ENCODE data around the gene CAMTA2. TPM values are rescaled to one million over a fixed set of nuclear protein-coding genes. Genes with fewer than 3 reads are reported as not detected.
A peak's percentile ranks its signal among the peaks of the same experiment; 100 is the strongest.

Gene CAMTA2
- total and polyA plus RNA-seq, 4 donors = 7.8 to 17.6 (median 12.0) TPM

GRCh38 chr17:4945944-4946280 lies 41.6 kb downstream of the CAMTA2 start:
- DNase-seq (ENCODE audit: low spot score) = no peak
- WGBS = 27% methylated on average over 4 of the region's 4 CpGs
- Histone ChIP-seq H3K27ac (ENCODE audit: low read depth in 1 of 2, low read length in 2 of 2) (peak overlapping the region; percentile 65 to 96), H3K9ac (ENCODE audit: low read depth in 1 of 2, low read length in 2 of 2) (no peak overlapping the region), H3K4me3 (ENCODE audit: low read depth in 1 of 3, low read length in 3 of 3) (peak overlapping the region; percentile 71 to 96 (median 91)), H3K36me3 (ENCODE audit: control insufficient read depth in 4 of 4, insufficient read depth in 3 of 4, low read depth in 1 of 4, low read length in 3 of 4) (peaks cover 6 to 26% (median 12%) of the 10 kb centered on the region in 4 donors), H3K27me3 (ENCODE audit: control insufficient read depth in 4 of 4, insufficient read depth in 4 of 4, low read length in 3 of 4) (no peaks in the 10 kb centered on the region), H3K4me1 (ENCODE audit: control insufficient read depth in 4 of 4, insufficient read depth in 4 of 4, low read length in 3 of 4) (peaks cover 5 to 60% (median 46%) of the 10 kb centered on the region in 4 donors), H3K9me3 (ENCODE audit: control insufficient read depth in 4 of 4, low read length in 3 of 4) (no peaks in the 10 kb centered on the region)
- no peak for TF ChIP-seq GABPA (IDR thresholded peaks at IDR 0.05 in 1 of 2, conservative IDR thresholded peaks at IDR 0.05 in 1 of 2)
- no peak for TF ChIP-seq RAD21 (IDR thresholded peaks at IDR 0.05)
- no peak for TF ChIP-seq MAX (IDR thresholded peaks at IDR 0.05)
- no peak for TF ChIP-seq JUND (IDR thresholded peaks at IDR 0.05)
- TF ChIP-seq FOXA2 (IDR thresholded peaks at IDR 0.05) = no peak
- no peak for TF ChIP-seq FOXA1 (IDR thresholded peaks at IDR 0.05)
- no peak for TF ChIP-seq NR2F2 (IDR thresholded peaks at IDR 0.05)
- no peak for TF ChIP-seq TAF1 (conservative IDR thresholded peaks at IDR 0.05)
- TF ChIP-seq HNF4A (conservative IDR thresholded peaks at IDR 0.05) = no peak

DNA sequence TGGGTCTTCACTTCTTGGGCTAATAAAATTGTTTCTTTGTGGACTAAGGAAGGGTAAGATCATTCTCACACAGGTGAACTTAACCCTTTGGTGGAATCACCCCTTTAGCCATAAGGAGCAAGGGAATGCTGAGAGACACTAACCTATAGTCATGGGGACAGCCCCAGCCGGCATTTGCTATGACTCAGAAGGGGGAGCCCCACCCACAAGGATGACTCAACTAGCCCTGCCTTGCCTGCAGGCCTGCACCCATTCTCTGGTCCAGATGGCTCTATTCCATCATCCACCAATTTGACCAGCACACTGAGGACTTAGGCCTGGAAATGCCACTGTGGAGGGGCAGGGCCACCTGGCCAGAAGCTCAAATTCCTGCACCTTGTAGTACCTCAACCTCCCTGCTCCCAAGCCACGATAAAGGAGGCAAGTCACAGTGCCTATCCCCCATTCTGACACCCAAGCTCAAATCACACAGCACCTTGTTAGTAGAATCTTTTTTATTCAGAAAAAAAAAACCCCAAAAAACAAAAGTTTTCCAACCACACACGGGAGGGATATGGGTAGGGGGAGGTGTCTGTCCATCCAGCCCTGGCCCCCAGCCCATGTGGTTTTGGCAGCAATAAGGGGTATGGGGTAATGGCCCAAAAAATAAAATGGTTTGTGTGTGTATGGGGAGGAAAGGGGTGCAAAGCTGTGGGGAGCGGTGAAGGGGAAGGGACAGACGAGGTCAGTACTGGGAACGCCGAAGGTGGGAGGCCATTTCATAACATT lies 42.1 kb downstream of the CAMTA2 start:
- Histone ChIP-seq H3K27ac (ENCODE audit: low read depth in 1 of 2, low read length in 2 of 2) (peak overlapping the region; percentile 65 to 73), H3K4me1 (ENCODE audit: control insufficient read depth in 4 of 4, insufficient read depth in 4 of 4, low read length in 3 of 4) (peaks cover 5 to 57% (median 43%) of the 10 kb centered on the region in 4 donors), H3K9me3 (ENCODE audit: control insufficient read depth in 4 of 4, low read length in 3 of 4) (no peaks in the 10 kb centered on the region), H3K27me3 (ENCODE audit: control insufficient read depth in 4 of 4, insufficient read depth in 4 of 4, low read length in 3 of 4) (no peaks in the 10 kb centered on the region), H3K36me3 (ENCODE audit: control insufficient read depth in 4 of 4, insufficient read depth in 3 of 4, low read depth in 1 of 4, low read length in 3 of 4) (peaks cover 6 to 26% (median 12%) of the 10 kb centered on the region in 4 donors), H3K9ac (ENCODE audit: low read depth in 1 of 2, low read length in 2 of 2) (no peak overlapping the region), H3K4me3 (ENCODE audit: low read depth in 1 of 3, low read length in 3 of 3) (peak overlapping the region in 1 of 3 donors; percentile 91)
- DNase-seq (ENCODE audit: low spot score) = peak; percentile 61
- 36% methylated on average over 7 of the region's 7 CpGs for WGBS
- peak; percentile 54 for TF ChIP-seq MAX (IDR thresholded peaks at IDR 0.05)
- peak; percentile 15 to 91 for TF ChIP-seq HNF4A (conservative IDR thresholded peaks at IDR 0.05)
- TF ChIP-seq YY1 (IDR thresholded peaks at IDR 0.05) = peak; percentile 38
- TF ChIP-seq NR2F2 (IDR thresholded peaks at IDR 0.05) = no peak
- no peak for TF ChIP-seq HNF4G (IDR thresholded peaks at IDR 0.05)
- TF ChIP-seq, protein P1, sequence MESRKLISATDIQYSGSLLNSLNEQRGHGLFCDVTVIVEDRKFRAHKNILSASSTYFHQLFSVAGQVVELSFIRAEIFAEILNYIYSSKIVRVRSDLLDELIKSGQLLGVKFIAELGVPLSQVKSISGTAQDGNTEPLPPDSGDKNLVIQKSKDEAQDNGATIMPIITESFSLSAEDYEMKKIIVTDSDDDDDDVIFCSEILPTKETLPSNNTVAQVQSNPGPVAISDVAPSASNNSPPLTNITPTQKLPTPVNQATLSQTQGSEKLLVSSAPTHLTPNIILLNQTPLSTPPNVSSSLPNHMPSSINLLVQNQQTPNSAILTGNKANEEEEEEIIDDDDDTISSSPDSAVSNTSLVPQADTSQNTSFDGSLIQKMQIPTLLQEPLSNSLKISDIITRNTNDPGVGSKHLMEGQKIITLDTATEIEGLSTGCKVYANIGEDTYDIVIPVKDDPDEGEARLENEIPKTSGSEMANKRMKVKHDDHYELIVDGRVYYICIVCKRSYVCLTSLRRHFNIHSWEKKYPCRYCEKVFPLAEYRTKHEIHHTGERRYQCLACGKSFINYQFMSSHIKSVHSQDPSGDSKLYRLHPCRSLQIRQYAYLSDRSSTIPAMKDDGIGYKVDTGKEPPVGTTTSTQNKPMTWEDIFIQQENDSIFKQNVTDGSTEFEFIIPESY (IDR thresholded peaks at IDR 0.05) = peak; percentile 83
- no peak for TF ChIP-seq SP1 (IDR thresholded peaks at IDR 0.05)
- peak in 1 of 2 donors; percentile 19 for TF ChIP-seq RAD21 (IDR thresholded peaks at IDR 0.05)
- TF ChIP-seq GABPA (IDR thresholded peaks at IDR 0.05 in 1 of 2, conservative IDR thresholded peaks at IDR 0.05 in 1 of 2) = peak in 1 of 2 donors; percentile 31
- TF ChIP-seq FOXA1 (IDR thresholded peaks at IDR 0.05) = no peak
- TF ChIP-seq RXRA (IDR thresholded peaks at IDR 0.05) = peak in 1 of 2 donors; percentile 68
- no peak for TF ChIP-seq FOXA2 (IDR thresholded peaks at IDR 0.05)
- peak; percentile 3 for TF ChIP-seq CTCF (IDR thresholded peaks at IDR 0.05; ENCODE audit: low read depth, low read length, missing input control)
- no peak for TF ChIP-seq EGR1 (IDR thresholded peaks at IDR 0.05; ENCODE audit: low read depth in 2 of 2)
- TF ChIP-seq ATF3 (IDR thresholded peaks at IDR 0.05) = peak; percentile 54
- peak; percentile 86 to 99 for TF ChIP-seq JUND (IDR thresholded peaks at IDR 0.05)
- no peak for TF ChIP-seq TAF1 (conservative IDR thresholded peaks at IDR 0.05)
- TF ChIP-seq, protein P2, sequence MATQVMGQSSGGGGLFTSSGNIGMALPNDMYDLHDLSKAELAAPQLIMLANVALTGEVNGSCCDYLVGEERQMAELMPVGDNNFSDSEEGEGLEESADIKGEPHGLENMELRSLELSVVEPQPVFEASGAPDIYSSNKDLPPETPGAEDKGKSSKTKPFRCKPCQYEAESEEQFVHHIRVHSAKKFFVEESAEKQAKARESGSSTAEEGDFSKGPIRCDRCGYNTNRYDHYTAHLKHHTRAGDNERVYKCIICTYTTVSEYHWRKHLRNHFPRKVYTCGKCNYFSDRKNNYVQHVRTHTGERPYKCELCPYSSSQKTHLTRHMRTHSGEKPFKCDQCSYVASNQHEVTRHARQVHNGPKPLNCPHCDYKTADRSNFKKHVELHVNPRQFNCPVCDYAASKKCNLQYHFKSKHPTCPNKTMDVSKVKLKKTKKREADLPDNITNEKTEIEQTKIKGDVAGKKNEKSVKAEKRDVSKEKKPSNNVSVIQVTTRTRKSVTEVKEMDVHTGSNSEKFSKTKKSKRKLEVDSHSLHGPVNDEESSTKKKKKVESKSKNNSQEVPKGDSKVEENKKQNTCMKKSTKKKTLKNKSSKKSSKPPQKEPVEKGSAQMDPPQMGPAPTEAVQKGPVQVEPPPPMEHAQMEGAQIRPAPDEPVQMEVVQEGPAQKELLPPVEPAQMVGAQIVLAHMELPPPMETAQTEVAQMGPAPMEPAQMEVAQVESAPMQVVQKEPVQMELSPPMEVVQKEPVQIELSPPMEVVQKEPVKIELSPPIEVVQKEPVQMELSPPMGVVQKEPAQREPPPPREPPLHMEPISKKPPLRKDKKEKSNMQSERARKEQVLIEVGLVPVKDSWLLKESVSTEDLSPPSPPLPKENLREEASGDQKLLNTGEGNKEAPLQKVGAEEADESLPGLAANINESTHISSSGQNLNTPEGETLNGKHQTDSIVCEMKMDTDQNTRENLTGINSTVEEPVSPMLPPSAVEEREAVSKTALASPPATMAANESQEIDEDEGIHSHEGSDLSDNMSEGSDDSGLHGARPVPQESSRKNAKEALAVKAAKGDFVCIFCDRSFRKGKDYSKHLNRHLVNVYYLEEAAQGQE (IDR thresholded peaks at IDR 0.05) = no peak

Measured in liver (tissue), 9 donors.